Measurements from ENCODE around the gene CUZD1.
"Not testable (repeated sequence)": the region's sequence is repeated elsewhere in the genome, so short reads cannot be mapped to it uniquely, and the experiment has no call there.

Gene CUZD1

DNA sequence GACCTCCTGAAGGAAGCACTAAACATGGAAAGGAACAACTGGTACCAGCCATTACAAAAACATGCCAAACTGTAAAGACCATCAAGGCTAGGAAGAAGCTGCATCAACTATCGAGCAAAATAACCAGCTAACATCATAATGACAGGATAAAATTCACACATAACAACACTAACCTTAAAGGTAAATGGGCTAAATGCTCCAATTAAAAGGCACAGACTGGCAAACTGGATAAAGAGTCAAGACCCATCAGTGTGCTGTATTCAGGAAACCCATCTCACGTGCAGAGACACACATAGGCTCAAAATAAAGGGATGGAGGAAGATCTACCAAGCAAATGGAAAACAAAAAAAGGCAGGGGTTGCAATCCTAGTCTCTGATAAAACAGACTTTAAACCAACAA is 23.1 kb upstream of the CUZD1 start:
- not testable (repeated sequence) for H3K36me3 ChIP-seq (ENCODE audit: control insufficient read depth in 2 of 2, insufficient read depth in 2 of 2, low read length in 2 of 2); H3K9ac ChIP-seq (ENCODE audit: low read length in 2 of 2); H3K4me1 ChIP-seq (ENCODE audit: control insufficient read depth, insufficient read depth, low read length); H3K27me3 ChIP-seq (ENCODE audit: control insufficient read depth in 1 of 2, insufficient read depth in 2 of 2, low read length in 2 of 2); H3K4me3 ChIP-seq (ENCODE audit: low read length in 2 of 2); H3K9me3 ChIP-seq (ENCODE audit: control insufficient read depth in 2 of 2, low read length in 2 of 2); H3K27ac ChIP-seq (ENCODE audit: low read length)

- not testable (repeated sequence) for H3K4me3 ChIP-seq (ENCODE audit: low read length in 2 of 2); H3K9me3 ChIP-seq (ENCODE audit: control insufficient read depth in 2 of 2, low read length in 2 of 2); H3K27ac ChIP-seq (ENCODE audit: low read length); H3K36me3 ChIP-seq (ENCODE audit: control insufficient read depth in 2 of 2, insufficient read depth in 2 of 2, low read length in 2 of 2); H3K27me3 ChIP-seq (ENCODE audit: control insufficient read depth in 1 of 2, insufficient read depth in 2 of 2, low read length in 2 of 2); H3K9ac ChIP-seq (ENCODE audit: low read length in 2 of 2); H3K4me1 ChIP-seq (ENCODE audit: control insufficient read depth, insufficient read depth, low read length)
These were observed 21.3 kb upstream of the CUZD1 start for GRCh38 chr10:122866757-122867482.

GRCh38 chr10:122864901-122865300 is 19.2 kb upstream of the CUZD1 start:
- Histone ChIP-seq H3K4me3 (ENCODE audit: low read length in 2 of 2) (no peak overlapping the region), H3K27ac (ENCODE audit: low read length) (no peak overlapping the region), H3K27me3 (ENCODE audit: control insufficient read depth in 1 of 2, insufficient read depth in 2 of 2, low read length in 2 of 2) (no peaks in the 10 kb centered on the region), H3K36me3 (ENCODE audit: control insufficient read depth in 2 of 2, insufficient read depth in 2 of 2, low read length in 2 of 2) (no peaks in the 10 kb centered on the region), H3K4me1 (ENCODE audit: control insufficient read depth, insufficient read depth, low read length) (no peaks in the 10 kb centered on the region), H3K9ac (ENCODE audit: low read length in 2 of 2) (no peak overlapping the region), H3K9me3 (ENCODE audit: control insufficient read depth in 2 of 2, low read length in 2 of 2) (no peaks in the 10 kb centered on the region)

DNA sequence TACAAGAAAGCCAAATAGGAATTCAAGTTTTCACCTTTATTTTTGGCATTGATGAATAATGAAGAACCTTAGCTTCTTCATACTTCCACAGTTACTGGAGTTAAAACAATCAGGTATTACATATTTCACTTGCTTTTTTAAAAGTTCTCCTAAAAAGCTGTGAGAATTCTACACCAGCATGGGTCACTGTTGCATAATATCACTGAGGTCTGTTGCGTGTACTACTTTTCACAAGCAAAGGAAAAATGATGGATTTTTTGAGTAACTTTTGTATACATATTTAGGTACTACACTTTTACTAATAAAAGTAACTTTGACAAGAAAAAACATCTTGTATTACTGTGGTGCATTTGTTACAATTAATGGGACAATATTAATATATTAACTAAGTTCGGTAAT is 18.5 kb upstream of the CUZD1 start:
- H3K4me1 ChIP-seq (ENCODE audit: control insufficient read depth, insufficient read depth, low read length): no peaks in the 10 kb centered on the region
- H3K27ac ChIP-seq (ENCODE audit: low read length): no peak overlapping the region
- no peak overlapping the region for H3K9ac ChIP-seq (ENCODE audit: low read length in 2 of 2)
- no peaks in the 10 kb centered on the region for H3K27me3 ChIP-seq (ENCODE audit: control insufficient read depth in 1 of 2, insufficient read depth in 2 of 2, low read length in 2 of 2)
- no peaks in the 10 kb centered on the region for H3K36me3 ChIP-seq (ENCODE audit: control insufficient read depth in 2 of 2, insufficient read depth in 2 of 2, low read length in 2 of 2)
- no peak overlapping the region for H3K4me3 ChIP-seq (ENCODE audit: low read length in 2 of 2)
- H3K9me3 ChIP-seq (ENCODE audit: control insufficient read depth in 2 of 2, low read length in 2 of 2): no peaks in the 10 kb centered on the region

GRCh38 chr10:122863216-122864193 is 17.8 kb upstream of the CUZD1 start:
- H3K27ac ChIP-seq (ENCODE audit: low read length): no peak overlapping the region
- no peaks in the 10 kb centered on the region for H3K9me3 ChIP-seq (ENCODE audit: control insufficient read depth in 2 of 2, low read length in 2 of 2)
- no peak overlapping the region for H3K4me3 ChIP-seq (ENCODE audit: low read length in 2 of 2)
- no peaks in the 10 kb centered on the region for H3K36me3 ChIP-seq (ENCODE audit: control insufficient read depth in 2 of 2, insufficient read depth in 2 of 2, low read length in 2 of 2)
- H3K27me3 ChIP-seq (ENCODE audit: control insufficient read depth in 1 of 2, insufficient read depth in 2 of 2, low read length in 2 of 2): no peaks in the 10 kb centered on the region
- no peaks in the 10 kb centered on the region for H3K4me1 ChIP-seq (ENCODE audit: control insufficient read depth, insufficient read depth, low read length)
- H3K9ac ChIP-seq (ENCODE audit: low read length in 2 of 2): no peak overlapping the region

- no peak overlapping the region for H3K4me3 ChIP-seq (ENCODE audit: low read length in 2 of 2)
- no peaks in the 10 kb centered on the region for H3K36me3 ChIP-seq (ENCODE audit: control insufficient read depth in 2 of 2, insufficient read depth in 2 of 2, low read length in 2 of 2)
- no peaks in the 10 kb centered on the region for H3K9me3 ChIP-seq (ENCODE audit: control insufficient read depth in 2 of 2, low read length in 2 of 2)
- H3K27ac ChIP-seq (ENCODE audit: low read length): no peak overlapping the region
- no peak overlapping the region for H3K9ac ChIP-seq (ENCODE audit: low read length in 2 of 2)
- no peaks in the 10 kb centered on the region for H3K4me1 ChIP-seq (ENCODE audit: control insufficient read depth, insufficient read depth, low read length)
- H3K27me3 ChIP-seq (ENCODE audit: control insufficient read depth in 1 of 2, insufficient read depth in 2 of 2, low read length in 2 of 2): no peaks in the 10 kb centered on the region
These were observed 16.1 kb upstream of the CUZD1 start for GRCh38 chr10:122861711-122862161.

DNA sequence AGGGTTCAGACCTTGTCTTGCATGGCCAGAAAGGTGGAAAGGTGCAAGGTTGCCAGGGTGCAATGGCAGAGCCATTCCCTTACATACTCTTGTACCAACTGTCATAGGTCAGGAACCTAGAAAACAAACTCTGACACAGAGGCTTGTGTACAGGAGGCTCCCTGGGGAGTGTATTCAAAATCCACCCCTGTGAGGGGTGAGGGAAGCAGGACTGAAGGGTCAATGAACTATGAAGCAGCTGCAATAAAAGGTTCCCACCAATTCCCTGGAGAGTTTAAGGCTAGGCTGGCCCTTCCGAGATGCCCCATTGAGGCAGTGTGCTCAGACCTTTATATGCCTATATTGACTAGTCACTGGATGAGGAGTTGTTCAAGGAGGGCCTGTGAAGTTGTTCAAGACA is 13.9 kb upstream of the CUZD1 start:
- H3K27ac ChIP-seq (ENCODE audit: low read length): no peak overlapping the region
- no peaks in the 10 kb centered on the region for H3K4me1 ChIP-seq (ENCODE audit: control insufficient read depth, insufficient read depth, low read length)
- H3K9me3 ChIP-seq (ENCODE audit: control insufficient read depth in 2 of 2, low read length in 2 of 2): no peaks in the 10 kb centered on the region
- H3K9ac ChIP-seq (ENCODE audit: low read length in 2 of 2): no peak overlapping the region
- H3K27me3 ChIP-seq (ENCODE audit: control insufficient read depth in 1 of 2, insufficient read depth in 2 of 2, low read length in 2 of 2): no peaks in the 10 kb centered on the region
- no peak overlapping the region for H3K4me3 ChIP-seq (ENCODE audit: low read length in 2 of 2)
- peaks cover under 1 to 4% of the 10 kb centered on the region in 2 donors for H3K36me3 ChIP-seq (ENCODE audit: control insufficient read depth in 2 of 2, insufficient read depth in 2 of 2, low read length in 2 of 2)

DNA sequence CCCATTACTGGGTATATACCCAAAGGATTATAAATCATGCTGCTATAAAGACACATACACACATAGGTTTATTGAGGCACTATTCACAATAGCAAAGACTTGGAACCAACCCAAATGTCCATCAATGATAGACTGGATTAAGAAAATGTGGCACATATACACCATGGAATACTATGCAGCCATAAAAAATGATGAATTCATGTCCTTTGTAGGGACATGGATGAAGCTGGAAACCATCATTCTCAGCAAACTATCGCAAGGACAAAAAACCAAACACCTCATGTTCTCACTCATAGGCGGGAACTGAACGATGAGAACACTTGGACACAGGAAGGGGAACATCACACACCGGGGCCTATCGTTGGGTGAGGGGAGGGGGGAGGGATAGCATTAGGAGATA is 12.4 kb upstream of the CUZD1 start:
- not testable (repeated sequence) for H3K36me3 ChIP-seq (ENCODE audit: control insufficient read depth in 2 of 2, insufficient read depth in 2 of 2, low read length in 2 of 2); H3K9me3 ChIP-seq (ENCODE audit: control insufficient read depth in 2 of 2, low read length in 2 of 2)

GRCh38 chr10:122856902-122857301 is 11.2 kb upstream of the CUZD1 start:
- no peaks in the 10 kb centered on the region for H3K9me3 ChIP-seq (ENCODE audit: control insufficient read depth in 2 of 2, low read length in 2 of 2)
- no peak overlapping the region for H3K4me3 ChIP-seq (ENCODE audit: low read length in 2 of 2)

More for the DNA sequence above, 12.4 kb upstream of the CUZD1 start:
- H3K27me3 ChIP-seq (ENCODE audit: control insufficient read depth in 1 of 2, insufficient read depth in 2 of 2, low read length in 2 of 2); H3K4me3 ChIP-seq (ENCODE audit: low read length in 2 of 2); H3K27ac ChIP-seq (ENCODE audit: low read length); H3K9ac ChIP-seq (ENCODE audit: low read length in 2 of 2); H3K4me1 ChIP-seq (ENCODE audit: control insufficient read depth, insufficient read depth, low read length): not testable (repeated sequence)

GRCh38 chr10:122855745-122856144 is 10.1 kb upstream of the CUZD1 start:
- peaks cover 2 to 4% of the 10 kb centered on the region in 2 donors for H3K36me3 ChIP-seq (ENCODE audit: control insufficient read depth in 2 of 2, insufficient read depth in 2 of 2, low read length in 2 of 2)
- H3K27ac ChIP-seq (ENCODE audit: low read length): no peak overlapping the region
- H3K4me3 ChIP-seq (ENCODE audit: low read length in 2 of 2): no peak overlapping the region
- H3K9ac ChIP-seq (ENCODE audit: low read length in 2 of 2): no peak overlapping the region
- H3K27me3 ChIP-seq (ENCODE audit: control insufficient read depth in 1 of 2, insufficient read depth in 2 of 2, low read length in 2 of 2): no peaks in the 10 kb centered on the region
- no peaks in the 10 kb centered on the region for H3K4me1 ChIP-seq (ENCODE audit: control insufficient read depth, insufficient read depth, low read length)
- no peaks in the 10 kb centered on the region for H3K9me3 ChIP-seq (ENCODE audit: control insufficient read depth in 2 of 2, low read length in 2 of 2)

More at GRCh38 chr10:122856902-122857301, 11.2 kb upstream of the CUZD1 start:
- Histone ChIP-seq H3K9ac (ENCODE audit: low read length in 2 of 2) (no peak overlapping the region), H3K27me3 (ENCODE audit: control insufficient read depth in 1 of 2, insufficient read depth in 2 of 2, low read length in 2 of 2) (no peaks in the 10 kb centered on the region), H3K4me1 (ENCODE audit: control insufficient read depth, insufficient read depth, low read length) (no peaks in the 10 kb centered on the region), H3K27ac (ENCODE audit: low read length) (no peak overlapping the region), H3K36me3 (ENCODE audit: control insufficient read depth in 2 of 2, insufficient read depth in 2 of 2, low read length in 2 of 2) (peaks cover 2 to 4% of the 10 kb centered on the region in 2 donors)

Measured in stomach smooth muscle (tissue), 2 donors.